ENCODE results near the gene RPS6KC1.

- TF ChIP-seq EZH2phosphoT487 (IDR thresholded peaks at IDR 0.05; ENCODE audit: borderline replicate concordance, low read depth, low read length) (no peak), CTCF (conservative IDR thresholded peaks at IDR 0.05; ENCODE audit: low read length) (no peak)
These were observed 120.7 kb downstream of the RPS6KC1 start for GRCh38 chr1:213171711-213172110.
